ENCODE data around the gene LPXN. TPM values are rescaled to one million over a fixed set of nuclear protein-coding genes. Genes with fewer than 3 reads are reported as not detected.
A peak's percentile ranks its signal among the peaks of the same experiment; 100 is the strongest.
"Not testable (repeated sequence)": the region's sequence is repeated elsewhere in the genome, so short reads cannot be mapped to it uniquely, and the experiment has no call there.

Gene LPXN
- total RNA-seq, 1 donor from 2014 or later: 2.4 TPM

DNA sequence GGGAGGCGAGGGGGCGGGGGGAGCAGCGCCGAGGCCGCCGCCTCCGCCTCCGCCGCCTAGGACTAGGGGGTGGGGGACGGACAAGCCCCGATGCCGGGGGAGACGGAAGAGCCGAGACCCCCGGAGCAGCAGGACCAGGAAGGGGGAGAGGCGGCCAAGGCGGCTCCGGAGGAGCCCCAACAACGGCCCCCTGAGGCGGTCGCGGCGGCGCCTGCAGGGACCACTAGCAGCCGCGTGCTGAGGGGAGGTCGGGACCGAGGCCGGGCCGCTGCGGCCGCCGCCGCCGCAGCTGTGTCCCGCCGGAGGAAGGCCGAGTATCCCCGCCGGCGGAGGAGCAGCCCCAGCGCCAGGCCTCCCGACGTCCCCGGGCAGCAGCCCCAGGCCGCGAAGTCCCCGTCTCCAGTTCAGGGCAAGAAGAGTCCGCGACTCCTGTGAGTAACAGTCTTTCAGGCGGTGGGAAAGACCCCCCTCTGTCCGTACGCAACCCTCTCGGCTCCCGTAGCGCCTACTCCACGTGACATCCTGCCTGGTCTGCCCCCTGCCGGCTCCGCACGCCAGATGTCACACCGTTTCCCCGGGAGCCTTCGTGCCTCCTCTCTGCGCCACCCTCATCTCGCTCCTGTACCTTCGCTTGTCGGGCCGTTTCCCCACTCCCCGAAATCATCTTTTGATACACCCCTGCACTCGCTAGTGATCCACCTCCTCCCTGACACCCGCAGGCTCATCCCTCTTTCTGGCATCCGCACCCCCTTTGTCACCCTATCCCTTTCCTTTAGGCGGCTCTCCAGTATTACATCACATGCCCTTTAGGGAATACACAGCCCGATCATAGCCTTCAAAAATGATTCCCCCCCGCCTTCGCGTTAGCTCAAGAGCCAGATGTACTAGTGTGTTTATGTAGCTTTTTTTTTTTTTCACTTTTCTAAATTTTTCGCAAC is 3.8 kb upstream of the LPXN start:
- DNase-seq (ENCODE audit: low read depth in 2 of 2): peak; percentile 87 to 93

DNA sequence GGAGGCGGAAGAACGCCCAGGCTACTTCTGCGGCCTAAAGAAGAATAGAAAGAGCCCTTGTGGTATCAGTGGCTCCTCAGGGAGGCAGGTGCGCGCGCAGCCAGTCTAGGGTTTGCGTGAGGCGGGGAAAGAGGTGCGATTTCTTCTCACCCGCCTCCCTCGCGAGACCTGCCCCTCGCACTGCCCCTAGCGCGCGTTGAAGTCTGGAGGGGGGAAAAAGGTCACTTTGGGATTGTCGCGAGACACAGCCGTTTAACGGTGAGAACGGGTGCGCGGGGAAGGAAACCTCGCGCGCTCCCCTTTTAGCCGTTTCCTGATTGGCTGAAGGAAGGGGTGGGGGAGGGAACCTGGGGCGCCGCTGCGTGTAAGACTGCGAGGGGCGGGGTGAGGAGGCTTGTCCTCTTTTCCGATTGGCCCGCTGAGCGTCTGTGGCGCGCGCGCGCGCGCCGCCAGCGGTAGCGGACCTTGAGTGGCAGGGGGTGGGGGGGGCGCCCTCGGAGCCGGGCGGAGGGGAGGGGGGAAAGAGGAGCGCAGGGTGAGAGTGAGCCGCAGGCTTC is 3.1 kb upstream of the LPXN start, which contains the start of gene ZFP91:
ZFP91 (plus strand) TSS at position 429 of the 557 bp plus-strand sequence. CDS start 219 bp downstream, outside the sequence.
- peak; percentile 93 to 99 for DNase-seq (ENCODE audit: low read depth in 2 of 2)

DNA sequence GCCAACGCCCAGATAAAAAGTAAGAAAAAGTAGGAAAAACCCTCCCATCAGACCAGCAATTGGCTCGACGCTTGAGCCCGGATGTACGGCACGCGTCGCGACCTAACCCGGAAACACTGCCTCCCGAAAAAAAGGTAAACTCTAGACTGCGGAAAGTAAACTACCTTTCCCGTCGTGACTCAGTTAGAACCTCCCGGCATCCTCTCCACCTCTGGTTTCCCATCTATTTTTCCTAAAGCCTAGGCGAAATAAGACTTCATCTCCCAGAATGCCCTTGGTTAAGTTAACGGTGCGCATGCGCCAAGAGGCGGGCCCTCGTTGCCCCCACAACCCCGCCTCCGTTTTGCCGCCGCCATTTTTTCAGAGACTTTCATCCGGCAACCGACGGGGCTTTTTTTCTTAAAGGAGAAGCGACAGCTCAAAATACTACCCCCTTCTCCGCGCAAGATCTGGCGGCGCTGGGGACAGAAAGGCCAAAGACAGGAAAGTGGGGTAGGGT is 2.5 kb upstream of the LPXN start:
- peak; percentile 98 to 99 for DNase-seq (ENCODE audit: low read depth in 2 of 2)

DNA sequence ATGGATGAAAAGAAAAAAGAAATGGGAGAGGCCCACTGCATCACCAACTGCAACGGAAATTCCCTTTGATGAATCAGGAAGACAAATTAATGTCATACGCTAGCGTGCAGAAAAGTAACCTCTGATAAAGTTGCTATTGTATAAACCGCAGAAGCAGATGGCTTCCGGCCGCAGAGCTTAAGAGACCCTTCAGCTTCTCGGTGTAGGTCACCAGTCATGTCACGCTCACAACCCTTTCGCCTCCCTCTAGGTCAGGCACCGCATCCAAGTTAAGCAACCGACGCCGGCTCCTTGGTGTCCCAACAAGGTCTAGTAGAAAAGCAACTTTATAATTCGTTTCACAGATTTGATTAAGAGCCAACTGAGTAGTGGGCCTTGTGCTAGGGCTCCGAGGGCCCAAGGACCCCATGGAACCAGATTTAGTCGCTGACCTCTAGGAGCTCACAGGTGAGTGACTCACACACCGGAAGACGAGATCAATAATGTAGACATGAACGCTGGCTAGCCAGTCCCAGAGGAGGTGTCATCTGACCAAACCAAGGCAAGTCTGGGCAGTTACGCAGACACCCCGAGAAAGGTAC is 2.0 kb upstream of the LPXN start:
- peak; percentile 45 to 88 for DNase-seq (ENCODE audit: low read depth in 2 of 2)

DNA sequence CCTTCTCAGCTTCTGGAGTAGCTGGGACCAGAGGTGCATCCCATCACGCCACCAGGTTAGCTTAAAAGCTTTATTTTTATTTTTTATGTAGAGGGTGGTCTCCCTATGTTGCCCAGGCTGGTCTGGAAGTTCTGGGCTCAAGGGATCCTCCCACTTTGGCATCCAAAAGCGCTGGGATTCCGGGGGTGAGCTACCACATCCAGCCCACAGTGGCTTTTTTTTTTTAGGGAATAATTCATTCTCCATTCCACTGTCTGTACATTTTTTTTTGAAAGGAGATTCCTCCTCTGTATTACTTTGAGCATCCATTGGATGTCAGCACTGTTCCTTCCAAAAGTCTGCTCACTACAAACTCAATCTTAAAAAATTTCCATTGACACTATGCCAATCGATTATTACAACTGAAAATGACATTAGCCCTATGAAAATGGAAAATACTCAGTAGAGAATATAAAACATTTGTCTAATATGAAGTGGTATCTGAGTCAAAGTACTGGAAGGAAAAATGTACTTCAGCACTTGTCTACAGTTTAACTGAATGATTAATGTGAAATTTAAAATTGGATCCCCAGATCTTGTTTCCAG is 1.3 kb upstream of the LPXN start:
- DNase-seq (ENCODE audit: low read depth in 2 of 2): peak; percentile 14 to 47

DNA sequence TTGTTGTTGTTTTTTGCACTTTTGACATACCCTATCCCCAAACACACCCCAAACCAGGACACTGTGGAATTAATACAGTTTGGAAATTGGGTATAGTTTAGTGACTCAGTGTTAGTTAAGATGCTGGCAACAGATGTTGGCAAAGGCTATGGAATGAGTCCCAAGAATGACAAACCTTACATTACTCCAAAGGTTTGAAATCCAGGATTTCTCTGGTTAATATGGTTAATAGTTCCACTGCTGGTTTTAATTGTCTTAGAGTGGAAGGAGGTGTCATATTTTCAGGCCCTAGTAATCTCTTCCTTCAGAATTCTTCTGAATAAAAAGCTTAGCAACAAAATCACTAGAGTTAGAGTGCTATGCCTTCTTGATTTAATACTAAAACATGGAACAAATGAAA is 775 bp downstream of the LPXN start:
- DNase-seq (ENCODE audit: low read depth in 2 of 2): no peak

DNA sequence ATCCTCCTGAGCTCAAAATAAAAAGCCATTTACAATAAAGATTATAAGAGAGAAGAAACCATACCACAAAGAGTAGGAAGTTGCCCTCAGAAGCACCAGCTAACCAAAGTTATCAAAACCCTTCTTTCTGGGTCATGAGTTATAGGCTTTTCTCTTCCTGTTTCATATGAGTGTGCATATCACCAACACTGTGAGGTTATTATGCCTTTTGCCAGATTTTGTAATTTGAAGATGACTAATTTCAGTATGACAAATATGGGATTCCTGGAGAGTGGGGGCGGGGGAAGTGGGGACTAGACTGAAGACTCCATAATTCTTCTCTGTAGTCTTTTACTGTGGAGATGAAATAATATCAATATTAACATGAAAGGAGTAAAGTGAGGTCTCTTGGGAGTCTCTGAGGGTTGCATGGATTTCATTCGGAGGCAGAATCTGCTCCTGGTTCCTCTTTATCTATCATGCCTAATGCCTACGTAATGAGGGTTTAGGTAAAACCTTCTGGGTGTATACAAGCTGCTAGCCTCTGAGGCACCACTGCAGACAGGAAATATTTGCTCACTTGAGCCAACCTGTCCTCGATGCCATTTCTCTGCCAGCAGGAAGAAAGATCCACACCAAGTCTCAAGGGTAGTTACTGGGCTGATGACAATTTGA is 2.1 kb downstream of the LPXN start:
- peak; percentile 33 to 76 for DNase-seq (ENCODE audit: low read depth in 2 of 2)

DNA sequence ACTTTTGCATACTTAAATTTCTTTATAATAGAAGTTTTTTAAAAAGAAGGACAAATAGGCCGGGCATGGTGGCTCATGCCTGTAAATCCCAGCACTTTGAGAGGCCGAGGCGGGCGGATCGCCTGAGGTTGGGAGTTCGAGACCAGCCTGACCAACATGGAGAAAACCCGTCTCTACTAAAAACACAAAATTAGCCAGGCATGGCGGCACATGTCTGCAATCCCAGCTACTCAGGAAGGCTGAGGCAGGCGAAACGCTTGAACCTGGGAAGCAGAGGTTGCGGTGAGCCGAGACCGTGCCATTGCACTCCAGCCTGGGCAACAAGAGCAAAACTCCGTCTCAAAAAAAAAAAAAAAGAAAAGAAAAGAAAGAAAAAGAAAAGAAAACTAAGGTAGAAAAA is 2.8 kb downstream of the LPXN start:
- DNase-seq (ENCODE audit: low read depth in 2 of 2): not testable (repeated sequence)

DNA sequence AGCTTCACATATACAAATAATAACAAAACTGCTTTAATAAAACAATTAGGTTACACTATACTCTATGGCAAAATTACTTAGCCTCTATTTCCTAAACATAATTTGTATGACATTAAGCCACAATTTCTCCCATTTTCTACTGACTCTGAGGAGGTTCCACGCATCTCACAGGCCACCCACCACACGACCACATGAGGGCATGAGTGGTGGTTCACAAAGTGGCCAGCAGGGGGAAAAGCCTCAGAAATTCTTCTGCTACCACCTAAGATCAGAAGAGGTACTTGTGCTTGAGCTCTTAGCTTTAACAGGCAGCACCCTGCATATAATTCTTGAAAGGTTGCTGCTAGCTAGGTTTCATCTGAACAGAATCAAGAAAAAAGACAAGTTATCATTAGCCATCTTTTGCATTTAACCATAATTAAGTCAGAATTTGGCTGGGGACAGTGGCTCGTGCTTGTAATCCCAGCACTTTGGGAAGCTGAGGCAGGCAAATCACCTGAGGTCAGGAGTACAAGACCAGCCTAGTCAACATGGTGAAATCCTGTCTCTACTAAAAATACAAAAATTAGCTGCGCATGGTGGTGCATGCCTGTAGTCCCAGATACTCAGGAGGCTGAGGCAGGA is 7.7 kb downstream of the LPXN start:
- peak; percentile 27 to 70 for DNase-seq (ENCODE audit: low read depth in 2 of 2)

DNA sequence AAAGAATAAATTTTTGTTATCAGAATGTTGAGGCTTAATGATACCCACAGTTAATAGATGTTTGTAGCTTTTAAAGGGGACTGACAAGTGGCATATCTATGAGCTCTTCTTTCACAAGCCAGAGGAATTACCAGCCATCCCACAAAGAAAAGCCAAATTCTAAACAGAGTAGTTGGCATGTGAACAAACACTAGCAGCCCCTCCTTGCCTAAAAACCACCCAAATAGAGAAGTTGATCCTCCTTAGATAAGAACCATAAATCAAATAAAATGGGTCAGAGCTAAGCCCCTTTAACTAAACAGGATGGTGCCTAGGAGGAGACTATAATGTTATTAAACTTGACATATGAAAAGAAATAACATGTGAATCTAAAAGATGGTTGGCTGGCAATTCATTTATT is 11.4 kb downstream of the LPXN start:
- DNase-seq (ENCODE audit: low read depth in 2 of 2): no peak

DNA sequence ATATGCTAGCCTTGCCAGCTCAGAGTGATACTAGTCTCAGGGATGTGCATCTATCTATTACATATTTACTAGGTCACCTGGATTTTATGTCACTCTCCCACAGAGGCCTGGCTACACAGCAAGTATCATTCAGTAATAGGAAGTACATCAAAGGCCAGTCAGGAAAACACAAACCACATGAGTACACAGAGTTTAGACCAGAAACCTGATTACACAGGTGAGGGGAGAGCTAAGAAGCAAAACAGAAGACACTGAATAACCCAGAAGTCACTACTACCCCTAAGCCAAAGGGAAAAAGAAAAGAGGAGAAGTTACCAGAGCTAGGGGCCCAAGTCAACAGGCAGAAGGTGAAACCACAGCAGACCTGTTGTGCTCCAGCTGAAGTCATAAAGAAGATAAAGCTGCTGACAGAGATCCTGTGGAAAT is 13.3 kb downstream of the LPXN start:
- DNase-seq (ENCODE audit: low read depth in 2 of 2): no peak

DNA sequence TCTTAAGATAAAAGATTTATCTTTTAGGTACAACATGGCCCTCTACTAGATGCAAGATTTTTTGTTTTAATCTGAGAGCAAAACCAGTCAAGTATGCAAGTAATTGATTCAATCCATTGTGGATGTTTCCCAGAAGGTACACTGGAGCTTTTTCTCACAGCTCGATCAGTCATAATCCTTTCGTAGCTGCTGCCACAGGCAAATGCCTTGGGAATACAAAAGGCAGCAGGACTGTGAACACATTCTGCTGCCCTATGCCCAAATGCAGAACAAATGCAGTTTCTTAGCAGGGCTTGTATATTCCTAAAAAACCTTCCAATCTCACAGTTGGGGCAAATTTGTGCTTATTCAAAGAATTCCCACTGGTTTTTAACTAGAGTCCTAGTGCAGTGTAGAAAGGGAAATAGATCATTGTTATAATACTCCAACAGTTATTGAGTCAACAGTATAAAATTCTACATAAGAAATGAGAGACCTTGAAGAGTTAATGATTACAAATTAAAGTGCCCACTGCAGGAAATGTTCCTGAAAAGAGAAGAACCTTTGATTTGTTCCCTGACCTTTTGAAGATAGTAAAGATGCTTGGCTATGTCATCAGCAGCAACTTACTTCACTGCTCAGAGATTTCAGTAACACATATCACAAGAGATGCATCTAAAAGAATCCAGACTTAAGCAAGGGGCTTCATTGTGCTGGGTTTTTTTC is 14.1 kb downstream of the LPXN start:
- no peak for DNase-seq (ENCODE audit: low read depth in 2 of 2)

DNA sequence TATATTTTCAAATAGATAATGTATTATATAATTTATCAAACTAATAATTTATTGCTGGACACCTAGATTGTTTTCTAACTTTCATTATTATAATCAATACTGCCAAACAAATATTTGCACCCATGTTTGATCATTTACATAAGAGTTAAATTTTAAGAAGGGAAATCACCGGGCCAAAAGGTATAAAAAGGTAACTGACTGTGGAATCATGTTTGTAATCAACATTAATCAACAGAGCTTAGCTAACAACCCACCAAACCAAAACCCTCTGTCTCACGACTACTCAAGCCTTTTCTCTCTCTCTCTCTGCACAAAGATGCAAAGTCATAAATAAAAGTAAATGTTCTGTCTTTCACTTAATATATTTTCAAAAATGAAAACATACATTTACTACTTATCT is 14.8 kb downstream of the LPXN start:
- DNase-seq (ENCODE audit: low read depth in 2 of 2): no peak

DNA sequence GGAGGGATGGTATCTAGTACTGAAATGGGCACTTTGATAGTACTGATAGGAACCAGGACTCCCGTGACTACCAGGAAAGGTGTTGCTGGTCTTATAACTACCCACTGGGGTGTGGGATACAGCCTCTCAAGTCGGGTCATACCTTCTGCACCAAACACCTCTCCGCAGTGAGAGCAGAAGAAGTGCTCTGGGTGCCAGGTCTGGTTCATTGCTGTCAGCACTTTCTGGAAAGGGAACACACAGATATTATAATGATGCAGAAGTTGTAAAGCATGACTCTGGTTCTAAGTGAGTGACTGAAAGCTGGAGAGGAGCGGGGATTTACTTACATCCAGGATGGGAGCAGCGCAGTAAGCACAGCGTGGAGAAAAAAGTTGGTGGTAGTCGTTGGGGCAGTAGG is 26.0 kb downstream of the LPXN start:
- no peak for DNase-seq (ENCODE audit: low read depth in 2 of 2)

DNA sequence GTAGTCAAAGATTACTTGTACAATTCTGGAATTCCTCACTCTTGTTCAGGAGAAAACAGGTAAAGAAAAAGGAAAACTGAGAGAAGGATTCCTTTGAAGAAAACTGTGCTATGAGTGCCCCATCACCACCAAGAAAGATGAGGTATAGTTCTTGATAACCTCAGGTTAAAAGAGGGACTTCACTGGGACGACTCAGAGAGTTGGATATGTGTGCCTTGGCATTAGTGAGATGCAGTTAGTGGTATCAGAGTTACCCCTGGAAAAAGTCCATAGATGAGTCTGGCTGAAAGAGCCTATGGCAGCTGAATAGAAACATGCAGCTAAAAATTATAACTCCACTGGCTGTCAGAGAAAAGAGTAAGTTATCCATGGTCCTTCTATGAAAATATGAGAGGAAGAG is 28.8 kb downstream of the LPXN start:
- DNase-seq (ENCODE audit: low read depth in 2 of 2): no peak

DNA sequence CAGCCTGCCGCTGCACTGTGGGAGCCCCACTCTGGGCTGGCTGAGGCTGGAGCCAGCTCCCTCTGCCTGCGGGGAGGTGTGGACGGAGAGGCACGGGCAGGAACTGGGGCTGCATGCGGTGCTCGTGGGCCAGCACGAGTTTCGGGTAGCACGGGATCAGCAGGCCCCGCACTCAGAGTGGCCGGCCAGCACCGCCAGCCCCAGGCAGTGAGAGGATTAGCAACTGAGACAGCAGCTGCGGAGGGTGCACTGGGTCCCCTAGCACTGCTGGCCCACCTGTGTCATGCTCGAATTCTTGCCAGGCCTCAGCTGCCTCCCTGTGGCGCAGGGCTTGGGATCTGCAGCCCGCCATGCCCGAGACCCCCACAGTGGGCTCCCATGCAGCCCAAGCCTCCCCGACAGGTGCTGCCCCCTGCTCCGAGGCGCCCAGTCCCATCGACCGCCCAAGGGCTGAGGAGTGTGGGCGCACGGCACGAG is 43.8 kb downstream of the LPXN start:
- no peak for DNase-seq (ENCODE audit: low read depth in 2 of 2)

DNA sequence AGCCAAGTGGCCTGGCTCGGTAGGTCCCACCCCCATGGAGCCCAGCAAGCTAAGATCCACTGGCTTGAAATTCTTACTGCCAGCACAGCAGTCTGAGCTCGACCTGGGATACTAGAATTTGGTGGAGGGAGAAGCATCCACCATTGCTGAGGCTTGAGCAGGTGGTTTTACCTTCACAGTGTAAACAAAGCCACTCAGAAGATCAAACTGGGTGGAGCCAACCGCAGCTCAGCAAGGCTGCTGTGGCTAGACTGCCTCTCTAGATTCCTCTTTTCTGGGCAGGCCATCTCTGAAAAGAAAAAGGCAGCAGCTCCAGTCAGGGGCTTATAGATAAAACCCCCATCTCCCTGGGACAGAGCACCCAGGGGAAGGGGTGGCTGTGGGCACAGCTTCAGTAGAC is 45.4 kb downstream of the LPXN start:
- no peak for DNase-seq (ENCODE audit: low read depth in 2 of 2)

DNA sequence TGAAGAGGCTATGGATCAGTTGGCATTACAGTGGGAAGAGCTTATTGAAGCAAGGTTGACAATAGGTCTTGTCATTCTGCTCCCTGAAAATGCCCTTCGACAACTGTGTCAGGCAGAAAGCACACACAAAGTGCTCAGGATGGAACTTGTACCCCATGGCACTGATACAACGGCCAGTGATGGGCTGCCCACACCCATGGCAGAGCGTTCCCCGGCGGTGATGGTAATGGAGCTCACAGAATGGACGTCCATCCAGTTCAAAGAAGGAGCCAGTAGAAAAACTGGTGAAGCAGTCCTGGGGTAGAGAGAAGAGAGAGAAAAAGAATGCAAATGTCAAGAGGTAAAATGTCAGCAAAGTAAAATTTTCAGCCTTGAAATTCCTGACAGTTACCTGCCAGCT is 48.2 kb downstream of the LPXN start:
- no peak for DNase-seq (ENCODE audit: low read depth in 2 of 2)

DNA sequence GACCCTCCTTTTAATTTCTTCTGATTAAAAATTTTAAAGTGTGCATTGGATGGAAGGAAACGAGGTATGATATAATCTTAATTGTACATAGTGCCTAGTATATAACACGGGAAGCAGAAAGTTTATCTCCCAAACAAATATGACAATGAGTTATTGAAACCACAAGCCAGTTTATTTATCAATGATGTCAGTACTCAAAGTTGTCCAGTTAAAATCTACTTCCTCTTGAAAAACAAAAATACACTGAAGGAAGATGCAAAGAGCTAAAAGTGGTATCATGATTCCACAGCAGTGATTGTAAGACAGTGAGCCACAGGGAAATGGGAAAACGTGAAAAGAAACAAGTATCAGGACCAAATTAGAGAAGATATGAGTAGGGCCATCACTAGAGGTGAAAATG is 48.9 kb downstream of the LPXN start:
- DNase-seq (ENCODE audit: low read depth in 2 of 2): no peak

DNA sequence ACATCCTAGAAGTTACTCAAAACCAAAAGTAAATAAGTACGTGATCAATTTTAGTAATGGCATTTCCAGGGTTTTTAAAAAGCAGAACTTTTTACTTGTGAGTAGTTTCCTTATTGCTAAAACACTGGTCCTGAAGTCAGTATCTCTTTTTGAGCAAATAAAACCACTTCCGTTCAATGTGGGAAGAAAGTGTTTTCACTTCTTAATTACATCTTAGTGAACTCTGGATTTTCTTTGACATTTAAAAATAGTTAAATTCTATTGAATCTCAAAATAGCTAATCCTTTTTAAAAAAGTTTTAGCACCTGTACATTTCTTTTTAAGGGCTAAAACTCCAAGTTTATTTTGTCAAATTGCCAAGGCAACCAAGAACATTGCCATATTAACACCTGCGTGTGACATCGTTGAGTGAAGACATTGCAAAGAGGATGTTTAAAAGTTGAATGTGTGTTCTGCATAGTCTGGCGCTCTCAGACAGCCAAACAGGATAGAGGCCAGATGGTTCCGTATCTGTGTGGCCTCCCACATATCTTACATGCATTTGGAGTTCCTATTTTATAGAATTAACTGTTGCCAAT is 50.5 kb downstream of the LPXN start:
- DNase-seq (ENCODE audit: low read depth in 2 of 2): peak in 1 of 2 donors; percentile 1
